ENCODE measurements around the gene C14orf132. TPM values are rescaled to one million over a fixed set of nuclear protein-coding genes. Genes with fewer than 3 reads are reported as not detected.

The C14orf132 gene
- total RNA-seq, 2 experiments from 2014 or later = 0.80 to 1.1 TPM

DNA sequence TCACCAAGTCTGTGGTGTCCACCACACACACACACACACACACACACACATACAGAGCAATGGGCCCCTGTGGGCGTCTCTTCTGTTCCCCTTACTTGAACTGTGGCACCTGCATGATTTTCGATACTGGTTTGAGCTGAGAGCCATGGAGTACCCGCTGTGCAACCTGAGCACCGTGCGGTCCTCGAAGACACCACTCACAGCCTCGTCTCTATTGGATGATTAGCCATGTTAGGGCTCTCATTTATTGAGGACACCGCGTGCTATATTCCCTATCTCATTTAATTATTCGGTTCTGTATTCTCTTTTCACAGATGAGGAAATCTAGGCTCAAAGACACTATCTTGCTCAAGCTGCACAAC is 623 bp upstream of the C14orf132 start:
- ChIA-PET CTCF (no interaction called here), POLR2A (no interaction called here)

GRCh38 chr14:96039633-96040311 is 610 bp downstream of the C14orf132 start:
- POLR2A ChIA-PET = interaction anchor here (0.6 kb wide), 1 partner anchor 39 kb away, joined by 5 read pairs; no protein-coding TSS in a partner anchor
- CTCF ChIA-PET = no interaction called here

GRCh38 chr14:96040828-96041371 is 1.7 kb downstream of the C14orf132 start:
- POLR2A ChIA-PET = no interaction called here
- CTCF ChIA-PET = no interaction called here

GRCh38 chr14:96042248-96042930 is 3.2 kb downstream of the C14orf132 start:
- ChIA-PET CTCF (no interaction called here), POLR2A (no interaction called here)

DNA sequence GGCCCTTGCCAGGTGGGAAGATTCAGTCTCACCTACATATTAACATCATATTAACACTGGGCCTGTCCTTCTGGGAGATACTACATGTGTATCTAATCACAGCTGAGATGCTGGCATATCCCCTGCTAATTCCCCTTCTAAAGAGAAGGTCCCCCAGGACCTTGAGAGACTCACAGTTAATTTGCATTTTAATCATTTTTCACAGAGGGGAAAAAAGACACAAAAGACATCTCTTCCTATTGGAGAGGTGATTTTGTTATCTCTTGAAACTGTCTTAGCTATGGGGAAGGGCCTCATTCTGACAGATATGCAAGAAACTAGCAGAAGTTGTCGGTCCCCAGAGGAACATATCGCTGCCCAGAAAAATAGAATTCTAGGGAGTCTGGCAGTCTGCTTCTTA is 7.5 kb downstream of the C14orf132 start:
- CTCF ChIA-PET = no interaction called here

GRCh38 chr14:96047101-96047500 is 7.9 kb downstream of the C14orf132 start:
- ChIA-PET CTCF (no interaction called here), POLR2A (no interaction called here)

More for the DNA sequence above, 7.5 kb downstream of the C14orf132 start:
- POLR2A ChIA-PET = no interaction called here

GRCh38 chr14:96049932-96050331 is 10.8 kb downstream of the C14orf132 start:
- ChIA-PET POLR2A (no interaction called here), CTCF (no interaction called here)

DNA sequence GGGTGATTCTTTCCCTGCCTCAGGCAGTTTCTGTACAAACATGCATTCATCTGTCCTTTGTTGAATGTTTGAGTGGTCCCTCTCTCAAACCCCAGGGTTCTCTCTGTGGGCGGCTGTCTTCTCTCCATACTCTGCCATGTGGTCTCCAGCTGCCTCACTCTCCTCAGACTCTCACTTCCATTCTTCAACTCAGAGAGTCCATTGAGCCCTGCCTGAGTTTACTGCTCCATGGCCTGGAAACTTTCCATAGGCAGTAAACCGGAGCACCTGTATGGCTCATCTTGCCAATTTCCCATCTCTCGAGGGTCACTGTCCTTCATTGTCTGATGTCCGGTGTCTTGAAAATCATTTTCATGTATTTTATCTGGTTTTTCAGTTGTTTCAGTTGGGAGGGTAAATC is 11.3 kb downstream of the C14orf132 start:
- ChIA-PET CTCF (no interaction called here), POLR2A (no interaction called here)

- ChIA-PET CTCF (no interaction called here), POLR2A (no interaction called here)
These were observed 12.1 kb downstream of the C14orf132 start for GRCh38 chr14:96051231-96051630.

- ChIA-PET CTCF (no interaction called here), POLR2A (no interaction called here)
These were observed 12.7 kb downstream of the C14orf132 start for GRCh38 chr14:96051642-96052540.

GRCh38 chr14:96052541-96053247 is 13.5 kb downstream of the C14orf132 start:
- ChIA-PET POLR2A (no interaction called here), CTCF (no interaction called here)

- ChIA-PET POLR2A (no interaction called here), CTCF (no interaction called here)
These were observed 14.1 kb downstream of the C14orf132 start for GRCh38 chr14:96053248-96053599.

DNA sequence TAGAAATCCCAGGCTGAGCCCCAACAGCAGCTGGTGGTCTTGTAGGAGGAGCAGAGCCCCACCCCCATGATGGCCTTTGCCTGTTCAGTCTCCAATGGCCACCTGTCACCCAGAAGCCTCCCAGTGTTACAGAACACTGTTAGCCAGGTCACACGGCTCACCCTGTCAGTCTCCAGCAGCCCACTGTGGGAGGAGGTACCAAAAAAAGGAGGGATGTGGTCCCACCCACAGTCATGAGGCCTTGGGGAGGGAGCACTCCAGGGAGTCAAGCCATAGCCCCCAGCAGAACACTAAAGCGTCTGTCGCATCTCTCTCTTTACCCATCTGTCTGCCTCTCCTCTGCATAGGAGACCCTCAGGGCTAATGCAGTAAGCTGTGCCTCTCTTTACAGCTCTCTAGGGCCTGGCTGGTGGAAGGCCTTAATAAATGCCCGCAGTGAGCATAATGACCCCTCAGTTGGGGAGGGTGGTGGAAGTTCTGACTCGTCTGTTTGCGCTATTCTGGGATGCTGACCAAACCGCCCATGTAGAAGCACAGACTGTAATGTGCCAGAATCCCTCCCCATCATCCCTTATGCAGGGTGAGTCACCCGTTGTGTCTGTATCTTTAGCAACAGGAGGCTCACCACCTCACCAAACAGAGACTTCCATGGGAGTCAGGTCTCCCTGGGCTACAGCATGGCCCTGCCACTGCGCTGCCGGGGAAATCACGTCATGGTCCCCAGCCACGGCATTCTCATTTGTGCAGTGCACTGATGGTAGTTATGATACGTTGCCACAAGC is 14.6 kb downstream of the C14orf132 start:
- CTCF ChIA-PET = no interaction called here
- POLR2A ChIA-PET = no interaction called here

DNA sequence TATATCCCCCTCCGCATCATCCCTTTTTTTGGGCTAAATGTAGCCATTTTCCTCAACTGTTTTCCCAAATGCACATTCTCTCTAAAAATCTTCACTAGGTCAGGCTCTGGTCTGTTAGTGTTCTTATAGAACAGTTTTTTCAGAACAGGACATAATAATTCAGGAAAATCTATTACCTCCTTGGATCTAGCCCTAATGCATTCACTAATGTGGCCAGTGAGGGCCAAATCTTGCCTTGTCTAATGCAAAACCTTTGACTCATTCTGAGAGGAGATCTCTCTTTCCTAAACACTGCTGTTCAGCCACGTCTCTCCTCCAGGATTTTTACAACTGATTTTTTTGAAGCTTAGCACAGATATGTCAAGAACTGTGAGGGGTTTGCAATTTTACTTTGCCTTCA is 15.5 kb downstream of the C14orf132 start:
- POLR2A ChIA-PET = no interaction called here
- CTCF ChIA-PET = no interaction called here

DNA sequence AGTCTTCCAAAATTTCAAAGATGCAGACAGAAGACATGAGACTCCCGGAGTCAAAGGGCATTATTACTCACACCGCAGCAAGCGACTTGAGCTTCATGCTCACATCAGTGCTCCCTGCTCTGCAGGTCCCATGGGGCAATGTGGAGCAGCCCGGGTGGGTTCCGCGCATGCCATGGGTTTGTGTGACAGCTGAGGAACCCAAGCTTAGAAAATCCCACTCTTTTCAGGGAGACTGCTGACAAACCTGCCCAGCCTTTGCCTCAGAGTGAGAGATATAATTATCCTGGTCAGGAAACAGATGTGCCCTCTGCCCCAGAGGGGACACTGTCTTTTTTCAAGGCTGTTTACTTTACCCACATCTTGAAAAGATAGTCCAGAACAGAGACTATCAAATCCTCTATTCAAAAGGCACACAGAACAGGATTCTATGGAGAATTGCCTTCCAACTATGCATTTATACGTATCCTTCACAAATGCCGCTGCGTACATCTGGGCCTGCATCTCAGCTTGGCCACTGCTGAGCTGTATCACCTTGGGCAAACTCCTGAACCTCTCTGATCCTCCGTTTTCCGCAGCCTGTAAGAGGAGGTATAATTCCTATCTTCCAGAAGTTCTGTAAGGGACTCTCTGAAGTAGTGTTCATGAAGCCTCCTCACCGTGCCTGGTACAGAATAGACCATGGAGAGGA is 16.0 kb downstream of the C14orf132 start:
- CTCF ChIA-PET = no interaction called here
- POLR2A ChIA-PET = no interaction called here

DNA sequence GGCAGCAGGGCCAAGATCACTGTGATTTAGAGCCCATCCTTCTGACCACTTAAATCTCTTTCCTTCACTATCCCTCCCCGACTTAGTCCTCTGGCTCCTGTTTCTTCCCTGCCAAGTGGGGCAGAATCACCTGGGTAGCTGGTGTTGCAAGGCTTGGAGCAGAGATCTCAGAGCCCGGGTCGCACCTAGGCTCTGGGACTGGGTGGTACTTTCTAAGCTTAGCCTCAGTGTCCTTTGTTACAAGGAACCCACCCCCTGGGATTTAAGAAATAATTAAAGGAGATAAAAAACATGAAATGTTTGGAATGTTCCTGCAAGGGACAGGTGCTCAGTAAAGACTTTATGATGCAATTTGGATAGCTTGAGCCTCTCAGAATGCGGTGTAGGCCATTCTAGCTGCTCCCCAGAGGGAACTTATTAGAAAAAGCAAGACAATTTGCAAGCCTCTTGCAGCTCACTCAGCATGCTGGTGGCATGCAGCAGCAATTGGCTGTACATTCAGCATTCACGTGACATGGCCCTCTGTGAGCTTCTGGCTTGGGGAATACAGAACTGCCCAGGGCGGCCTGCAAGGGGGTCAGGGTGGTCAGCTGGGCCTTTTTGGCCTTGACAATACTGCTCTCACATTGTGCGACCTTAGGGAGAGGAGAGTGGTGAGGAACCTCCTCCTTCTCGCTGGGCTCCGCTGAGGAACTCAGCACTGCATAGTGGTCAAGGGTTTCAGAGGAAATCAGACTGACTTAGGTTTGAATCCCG is 16.8 kb downstream of the C14orf132 start:
- ChIA-PET CTCF (no interaction called here), POLR2A (no interaction called here)

GRCh38 chr14:96056509-96057422 is 17.6 kb downstream of the C14orf132 start:
- POLR2A ChIA-PET = no interaction called here
- CTCF ChIA-PET = no interaction called here
